Stimulated activated CD4-positive, alpha-beta T cell treated with anti-CD3 and anti-CD28 coated beads, Interleukin-15, amount 100 ng/mL, for 1 hour (primary cell): ENCODE results near the gene CMKLR1.

Source experiments
- DNase-seq, 2 donors: peaks; one replicate each; pipeline ENCODE4 v3.0.0-alpha.2; 2020; ENCODE audit warnings: low read depth in 1 of 2, low spot score in 1 of 2

CMKLR1 gene

DNA sequence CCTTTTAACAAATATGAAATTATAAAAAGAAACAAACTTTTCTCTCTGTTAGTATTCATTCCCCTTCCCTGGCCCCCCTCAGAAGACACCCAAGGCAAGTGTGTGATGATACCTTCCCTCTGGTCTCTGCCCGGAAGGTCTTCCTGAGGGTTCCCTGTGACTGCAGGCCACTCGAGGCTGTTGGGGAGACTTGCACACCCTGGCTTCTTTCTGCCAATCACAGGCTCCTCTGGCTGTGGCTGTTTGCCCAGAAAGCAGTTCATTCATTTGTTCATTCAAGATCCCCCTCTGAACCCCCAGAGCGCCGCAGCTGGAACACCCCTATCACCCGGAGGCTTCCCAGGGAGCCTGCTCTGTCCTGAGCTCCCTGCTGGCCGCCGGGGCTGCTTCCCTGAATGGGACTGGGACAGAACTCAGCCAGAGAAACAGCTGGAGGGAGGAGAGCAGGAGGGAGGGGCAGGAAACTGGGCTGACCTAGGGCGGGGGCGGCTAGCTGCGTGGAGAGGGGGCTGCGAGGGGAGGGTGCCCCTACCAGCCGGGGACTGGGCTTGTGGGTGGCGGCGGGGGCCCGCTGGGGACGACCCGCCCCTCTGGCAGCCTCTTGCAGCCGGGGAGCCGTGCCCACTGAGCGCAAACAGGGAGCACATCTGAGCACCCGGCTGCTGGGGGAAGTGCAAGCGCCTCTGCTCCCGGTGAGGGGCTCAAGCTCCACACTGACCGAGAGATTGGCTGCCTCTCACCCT lies at the start of gene CMKLR1:
TSS of gene CMKLR1 (minus strand) at position 397 of the 743 bp plus-strand sequence. CDS start 45,720 bp downstream, outside the sequence.
- no peak for DNase-seq

DNA sequence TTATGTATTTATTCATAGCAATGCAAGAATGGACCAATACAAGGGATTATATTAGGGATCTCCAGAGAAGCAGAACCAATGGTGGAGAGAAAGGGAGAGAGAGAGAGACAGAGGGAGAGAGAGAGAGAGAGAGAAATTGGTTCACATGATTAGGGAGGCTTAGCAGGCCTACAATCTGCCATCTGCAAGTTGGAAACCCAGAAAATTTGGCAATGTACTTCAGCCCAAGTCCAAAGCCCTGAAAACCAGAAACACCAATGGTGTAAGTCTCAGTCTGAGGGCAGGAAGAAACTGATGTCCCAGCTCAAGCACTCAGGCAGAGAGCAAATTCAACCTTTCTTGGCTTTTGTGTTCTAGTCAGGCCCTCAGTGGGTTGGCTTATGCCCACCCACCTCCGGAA lies 48.7 kb upstream of the CMKLR1 start:
- no peak for DNase-seq

DNA sequence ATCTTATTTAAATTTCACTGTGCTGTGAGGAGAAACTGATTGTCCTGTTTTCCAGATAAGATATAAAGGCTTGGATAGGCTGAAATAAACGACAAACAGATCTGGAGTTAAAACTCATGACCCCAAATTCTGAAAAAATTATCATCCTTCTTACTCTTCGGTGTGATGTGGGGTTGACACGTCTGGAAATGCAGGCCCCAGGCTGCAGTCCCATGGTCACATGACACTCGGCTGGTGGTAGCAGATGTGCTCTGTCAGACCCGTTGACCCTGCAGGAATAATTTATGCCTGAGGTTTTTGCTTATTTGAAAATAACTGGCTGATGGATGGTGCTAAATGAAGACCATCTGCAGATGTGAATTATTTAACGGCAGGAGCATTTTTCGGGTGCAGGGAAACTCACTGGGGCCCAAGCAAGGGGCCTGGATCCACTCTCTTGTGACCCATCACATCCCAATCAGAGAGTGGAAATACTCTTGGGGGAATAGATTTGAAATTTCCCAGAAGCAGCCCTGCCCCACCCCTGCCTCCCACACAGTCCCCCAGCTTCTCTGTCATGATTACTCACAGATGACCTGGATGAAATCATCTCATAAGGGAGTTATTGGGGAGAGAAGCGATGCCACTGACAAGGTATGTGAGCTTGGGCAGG lies 47.7 kb upstream of the CMKLR1 start:
- DNase-seq: no peak

DNA sequence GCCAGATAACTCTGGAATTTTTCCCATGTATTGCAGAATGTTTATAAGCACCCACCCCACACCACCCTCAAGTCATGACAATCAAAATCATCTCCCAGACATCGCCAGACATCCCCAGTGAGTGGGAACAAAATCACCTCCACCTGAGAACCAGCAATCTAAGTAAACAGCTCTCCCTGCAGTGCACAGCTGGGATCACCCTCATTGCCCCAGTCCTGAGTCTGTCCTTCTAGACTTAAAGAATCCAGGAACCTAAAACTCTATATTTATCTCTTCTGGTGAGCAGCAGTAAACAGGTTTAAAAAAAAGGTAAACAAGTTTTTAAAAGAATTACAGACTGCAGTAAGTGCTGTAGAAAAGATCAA lies 43.3 kb upstream of the CMKLR1 start:
- DNase-seq: no peak

- no peak for DNase-seq
These were observed 42.8 kb upstream of the CMKLR1 start for GRCh38 chr12:108381787-108382436.

DNA sequence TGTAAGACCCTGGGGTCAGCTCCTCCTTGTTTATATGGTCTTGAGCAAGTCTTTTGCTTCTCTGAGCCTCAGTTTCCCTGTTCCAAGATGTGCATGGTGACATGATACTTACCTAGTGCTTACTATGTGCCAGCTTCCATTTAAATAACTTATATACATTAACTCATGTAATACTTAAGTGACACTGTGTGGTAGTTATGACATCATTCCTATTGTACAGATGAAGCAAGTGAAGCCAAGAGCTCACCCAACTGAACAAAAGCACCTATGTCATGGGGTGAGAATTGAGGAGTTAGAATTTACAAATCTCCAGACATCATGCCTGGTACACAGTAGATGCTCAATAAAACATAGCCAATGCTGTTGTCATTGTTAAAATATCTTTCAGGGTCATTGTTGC lies 41.3 kb upstream of the CMKLR1 start:
- DNase-seq: no peak

GRCh38 chr12:108379823-108380222 lies 40.7 kb upstream of the CMKLR1 start:
- no peak for DNase-seq

- DNase-seq: no peak
These were observed 39.8 kb upstream of the CMKLR1 start for GRCh38 chr12:108378926-108379325.

DNA sequence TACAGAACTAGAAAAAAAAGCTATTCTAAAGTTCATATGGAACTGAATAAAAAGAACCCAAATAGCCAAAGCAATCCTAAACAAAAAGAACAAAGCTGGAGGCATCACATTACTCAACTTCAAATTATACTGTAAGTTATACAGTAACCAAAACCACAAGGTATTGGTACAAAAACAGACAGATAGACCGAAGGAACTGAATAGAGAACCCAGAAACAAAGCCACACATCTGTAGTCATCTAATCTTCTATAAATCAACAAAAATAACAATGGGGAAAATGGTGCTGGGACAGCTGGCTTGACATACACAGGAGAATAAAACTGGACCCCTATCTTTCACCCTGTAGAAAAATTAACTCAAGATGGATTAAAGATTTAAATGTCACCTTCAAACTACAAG lies 38.1 kb upstream of the CMKLR1 start:
- DNase-seq: no peak

- no peak for DNase-seq
These were observed 37.0 kb upstream of the CMKLR1 start for GRCh38 chr12:108375986-108376663.

- no peak for DNase-seq
These were observed 35.6 kb upstream of the CMKLR1 start for GRCh38 chr12:108374596-108375320.

DNA sequence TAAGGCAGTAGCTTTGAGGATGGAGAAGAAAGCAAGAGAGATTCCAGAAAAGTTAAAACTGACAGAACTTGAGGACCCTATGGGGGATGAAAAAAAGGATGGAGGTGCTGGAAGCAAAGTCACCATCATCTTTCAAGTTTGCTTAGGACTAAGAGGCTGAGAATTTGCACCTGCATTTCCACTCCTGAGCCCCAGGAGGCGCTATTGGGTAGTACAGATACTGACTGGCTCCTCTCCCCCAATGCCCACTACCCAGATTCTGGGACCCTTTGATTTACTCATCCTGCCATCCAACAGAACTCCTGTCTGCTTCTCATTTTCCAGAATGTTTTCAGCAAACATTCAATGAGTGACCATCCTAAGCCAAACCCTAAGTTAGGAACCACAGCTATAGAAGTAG lies 34.0 kb upstream of the CMKLR1 start:
- no peak for DNase-seq

DNA sequence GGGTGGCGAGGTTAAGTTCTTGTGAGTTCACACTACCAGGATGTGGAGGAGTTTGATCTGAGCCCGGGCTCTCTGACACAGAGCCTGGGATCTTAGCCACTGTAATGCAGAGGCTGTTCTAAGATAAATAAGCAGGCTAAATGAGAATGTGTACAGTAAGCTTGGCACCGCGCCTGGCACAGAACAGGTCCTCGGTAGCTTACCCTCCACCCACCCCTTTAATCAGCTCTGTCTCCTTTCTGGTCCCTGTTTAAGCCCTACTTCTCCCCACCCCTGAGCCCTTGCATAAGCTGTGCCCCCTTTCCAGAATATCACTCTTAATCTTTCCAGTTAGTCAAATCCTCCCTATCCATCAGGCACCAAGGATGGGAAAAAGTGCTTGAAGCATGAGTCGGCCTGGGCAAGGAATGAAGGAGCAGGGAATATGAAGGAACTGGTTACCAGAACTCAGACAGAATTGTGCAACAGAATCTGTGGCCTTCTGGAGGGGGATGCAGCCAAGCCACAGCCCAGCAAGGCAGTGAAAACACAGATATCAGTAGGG lies 32.8 kb upstream of the CMKLR1 start:
- DNase-seq: no peak

DNA sequence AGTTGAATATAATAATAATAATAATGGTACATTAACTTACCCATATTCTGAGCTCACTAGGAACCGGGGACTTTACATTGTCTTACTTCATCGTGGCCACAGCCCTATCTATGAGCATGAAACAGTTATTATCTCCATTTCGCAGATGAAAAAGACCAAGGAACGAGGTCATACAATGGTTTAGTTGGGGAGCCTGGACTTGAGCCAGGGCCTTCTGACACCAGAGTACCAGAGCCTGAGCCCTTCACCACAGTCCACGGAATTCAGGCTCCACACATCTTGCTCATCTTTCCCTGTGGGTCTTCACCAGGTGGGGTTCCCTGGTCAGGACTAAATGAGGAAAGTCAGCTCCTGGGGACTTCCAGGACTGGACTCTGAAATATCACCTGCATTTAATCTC lies 31.3 kb upstream of the CMKLR1 start:
- DNase-seq: no peak

DNA sequence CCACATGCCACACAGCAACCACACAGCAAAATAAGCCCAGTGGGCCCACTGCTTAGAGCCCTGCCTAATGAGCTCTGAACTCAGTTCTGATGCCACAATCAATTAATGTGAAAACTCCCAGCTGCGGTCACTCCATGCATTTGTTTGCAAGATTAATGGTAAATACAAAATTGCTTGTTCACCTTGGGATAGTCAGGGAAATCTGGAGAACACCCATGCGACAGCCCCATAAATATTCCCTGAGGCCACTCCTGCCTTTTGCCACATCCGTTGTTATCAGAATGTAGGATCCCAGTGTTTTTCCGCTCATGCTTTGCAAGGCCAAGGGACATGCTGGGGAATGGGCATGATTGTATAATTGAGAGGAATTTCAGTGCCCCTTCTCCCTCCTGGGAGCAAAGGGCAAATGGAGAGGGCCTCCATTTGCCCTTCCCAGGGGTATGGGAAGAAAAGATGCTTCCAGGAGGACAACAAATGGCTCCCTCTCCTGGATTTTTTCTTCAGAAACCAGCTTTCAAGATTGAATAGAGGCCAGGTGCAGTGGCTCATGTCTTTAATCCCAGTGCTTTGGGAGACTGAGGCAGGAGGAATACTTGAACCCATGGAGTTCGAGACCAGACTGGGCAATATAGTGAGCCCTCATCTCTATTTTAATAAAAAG lies 30.8 kb upstream of the CMKLR1 start:
- no peak for DNase-seq

GRCh38 chr12:108368089-108368488 lies 29.0 kb upstream of the CMKLR1 start:
- no peak for DNase-seq

DNA sequence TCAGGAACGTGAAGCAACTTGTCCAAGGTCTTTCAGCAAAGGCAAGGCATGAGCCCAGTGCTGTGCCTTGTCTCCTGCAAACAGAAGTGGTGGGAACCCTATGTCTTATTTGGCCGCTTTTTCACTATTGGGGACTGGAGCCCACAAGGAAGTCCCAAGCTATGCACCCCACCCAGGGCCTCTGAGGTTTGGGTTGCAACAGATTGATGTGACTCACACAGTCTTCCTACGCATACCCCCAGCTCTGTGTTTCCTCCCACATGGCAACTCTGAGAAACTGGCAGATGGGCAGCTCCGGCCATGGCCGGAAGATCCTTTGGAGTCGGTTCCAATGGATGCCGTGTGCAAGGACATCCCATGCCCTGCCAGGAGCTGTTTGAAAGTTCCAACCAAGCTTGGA lies 28.3 kb upstream of the CMKLR1 start:
- no peak for DNase-seq

DNA sequence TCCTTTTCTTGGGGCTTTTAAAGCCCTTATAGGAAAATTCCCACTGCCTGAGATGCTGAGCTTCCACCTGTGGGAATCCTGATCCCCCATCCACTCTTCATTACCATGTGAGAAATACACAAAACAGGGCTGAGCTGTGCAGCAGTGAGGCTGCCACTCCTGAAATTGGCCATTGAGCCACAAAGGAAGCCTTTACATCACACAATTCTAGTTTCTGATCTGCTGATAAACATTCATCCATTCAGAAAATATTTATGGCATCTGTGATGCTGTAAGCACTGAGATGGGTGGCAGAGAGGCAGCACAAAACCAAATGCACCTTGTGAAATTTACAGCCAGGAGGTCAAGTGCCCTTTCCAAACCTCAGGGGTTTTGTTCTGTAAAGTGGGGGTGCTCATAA lies 26.2 kb upstream of the CMKLR1 start:
- no peak for DNase-seq

DNA sequence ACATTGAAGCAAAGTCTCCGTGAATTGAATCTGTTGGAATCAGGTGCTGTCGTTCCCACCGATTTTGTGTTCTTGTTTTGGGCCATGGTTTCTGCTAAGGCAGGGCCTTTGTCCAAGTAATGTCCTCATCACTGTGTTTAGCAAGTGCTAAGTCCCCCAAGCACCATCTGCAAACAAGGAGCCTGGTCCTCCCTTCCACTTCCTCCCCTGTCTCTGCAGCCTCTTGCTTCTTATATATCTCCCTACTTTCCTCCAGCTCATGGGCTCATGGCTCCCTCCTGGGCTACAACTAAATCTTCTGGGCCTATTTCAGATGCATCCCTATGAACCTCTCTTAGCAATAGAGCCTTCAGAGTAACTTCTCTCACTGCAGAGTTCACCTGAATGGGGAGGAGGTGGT lies 25.8 kb upstream of the CMKLR1 start:
- DNase-seq: no peak

GRCh38 chr12:108363565-108363964 lies 24.5 kb upstream of the CMKLR1 start:
- DNase-seq: no peak
